HEK293 (cell line): Measurements from ENCODE around the gene PRPF6.

ENCODE experiments used
- RBAK ChIP-seq: fragments of 450-650 bp; formaldehyde crosslinking; IDR thresholded peaks from 2 replicates; pipeline ENCODE4 v1.5.1; 2016; ENCODE audit warnings: missing biosample characterization, missing genetic modification characterization
- TRIM28 ChIP-seq: IDR thresholded peaks from 2 replicates; pipeline ENCODE4 v1.6.1; 2011; ENCODE audit warnings: low read length, control low read depth, borderline replicate concordance
- ZFP41 ChIP-seq: fragments of 450-650 bp; formaldehyde crosslinking; IDR thresholded peaks from 2 replicates; pipeline ENCODE4 v1.5.1; 2016; ENCODE audit warnings: missing biosample characterization, missing genetic modification characterization, borderline replicate concordance
- ZIC2 ChIP-seq: fragments of 450-650 bp; formaldehyde crosslinking; IDR thresholded peaks from 2 replicates; pipeline ENCODE4 v1.5.1; 2016; ENCODE audit warnings: missing biosample characterization, missing genetic modification characterization
- ZNF223 ChIP-seq: fragments of 450-650 bp; formaldehyde crosslinking; IDR thresholded peaks from 2 replicates; pipeline ENCODE4 v1.5.1; 2016; ENCODE audit warnings: missing biosample characterization, missing genetic modification characterization
- ZNF404 ChIP-seq: fragments of 450-650 bp; formaldehyde crosslinking; IDR thresholded peaks from 2 replicates; pipeline ENCODE4 v1.5.1; 2017; ENCODE audit warnings: missing biosample characterization, missing genetic modification characterization
- ZNF549 ChIP-seq: fragments of 450-650 bp; IDR thresholded peaks from 2 replicates; pipeline ENCODE4 v1.5.1; 2018; ENCODE audit warnings: missing biosample characterization, missing genetic modification characterization, mild to moderate bottlenecking, inconsistent platforms, moderate library complexity
- ZNF561 ChIP-seq: fragments of 450-650 bp; IDR thresholded peaks from 2 replicates; pipeline ENCODE4 v1.5.1; 2018; ENCODE audit warnings: missing biosample characterization, missing genetic modification characterization, borderline replicate concordance
- ZNF664 ChIP-seq: fragments of 450-650 bp; formaldehyde crosslinking; IDR thresholded peaks from 2 replicates; pipeline ENCODE4 v1.5.1; 2016; ENCODE audit warnings: missing biosample characterization, missing genetic modification characterization
- TF ChIP-seq, protein P1 (sequence below): fragments of 450-650 bp; formaldehyde crosslinking; IDR thresholded peaks from 2 replicates; pipeline ENCODE4 v1.5.1; 2016; ENCODE audit warnings: missing biosample characterization, missing genetic modification characterization
- TF ChIP-seq, protein P2 (sequence below): fragments of 450-650 bp; formaldehyde crosslinking; IDR thresholded peaks from 2 replicates; pipeline ENCODE4 v1.5.1; 2016; ENCODE audit warnings: missing biosample characterization, missing genetic modification characterization
- TF ChIP-seq, protein P3 (sequence below): fragments of 450-650 bp; formaldehyde crosslinking; IDR thresholded peaks from 2 replicates; pipeline ENCODE4 v1.5.1; 2016; ENCODE audit warnings: missing biosample characterization, missing genetic modification characterization
- TF ChIP-seq, protein P4 (sequence below): fragments of 450-650 bp; formaldehyde crosslinking; IDR thresholded peaks from 2 replicates; pipeline ENCODE4 v1.5.1; 2016; ENCODE audit warnings: missing biosample characterization, missing genetic modification characterization
- TF ChIP-seq, protein P5 (sequence below): fragments of 450-650 bp; formaldehyde crosslinking; IDR thresholded peaks from 2 replicates; pipeline ENCODE4 v1.5.1; 2016; ENCODE audit warnings: missing biosample characterization, missing genetic modification characterization, borderline replicate concordance
- TF ChIP-seq, protein P6 (sequence below): fragments of 450-650 bp; formaldehyde crosslinking; IDR thresholded peaks from 2 replicates; pipeline ENCODE4 v1.5.1; 2016; ENCODE audit warnings: missing biosample characterization, missing genetic modification characterization, low read depth
- TF ChIP-seq, protein P7 (sequence below): fragments of 450-650 bp; formaldehyde crosslinking; IDR thresholded peaks from 2 replicates; pipeline ENCODE4 v1.5.1; 2016; ENCODE audit warnings: missing biosample characterization, missing genetic modification characterization, borderline replicate concordance
- TF ChIP-seq, protein P8 (sequence below): fragments of 450-650 bp; formaldehyde crosslinking; IDR thresholded peaks from 2 replicates; pipeline ENCODE4 v1.5.1; 2017; ENCODE audit warnings: missing biosample characterization, missing genetic modification characterization

PRPF6 gene

DNA sequence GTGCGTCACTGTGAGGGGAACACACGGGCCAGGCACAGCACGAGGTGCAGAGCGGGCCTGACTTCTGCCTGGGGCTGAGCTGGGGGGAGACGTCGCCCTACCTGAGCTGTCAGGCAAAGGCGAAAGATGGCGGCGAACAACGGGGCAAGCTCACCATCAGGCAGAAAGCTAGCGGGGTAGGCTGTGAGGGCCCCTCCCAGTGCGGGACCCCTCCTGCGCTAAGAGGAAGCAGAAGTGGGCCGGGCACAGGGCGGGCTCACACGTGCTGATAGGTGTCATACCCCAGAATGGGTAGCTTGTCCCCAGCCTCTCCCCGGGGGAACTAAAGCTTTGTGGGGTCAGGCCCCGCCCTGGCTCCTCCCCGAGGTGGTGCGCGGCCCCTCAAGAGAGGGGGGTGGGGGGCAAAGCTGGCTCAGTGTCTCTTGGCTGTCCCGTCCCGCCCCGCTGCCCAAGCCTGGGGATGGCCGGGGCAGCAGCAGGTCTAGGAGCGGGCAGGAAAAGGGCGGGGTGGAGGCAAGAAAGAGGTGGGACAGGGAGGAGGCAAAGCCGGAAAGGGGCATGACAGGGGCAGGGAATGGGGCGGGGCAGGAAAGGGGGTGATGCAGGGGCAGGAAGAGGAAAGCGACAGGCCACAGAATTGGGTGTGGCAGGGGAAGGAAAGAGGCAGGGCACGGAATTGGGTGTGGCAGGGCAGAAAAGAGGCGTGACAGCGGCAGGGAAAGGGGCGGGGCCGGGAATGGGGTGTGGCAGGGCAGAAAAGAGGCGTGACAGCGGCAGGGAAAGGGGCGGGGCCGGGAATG is 39.5 kb upstream of the PRPF6 start (continued):
- TF ChIP-seq ZNF223 (tag by site-specific recombination) (no peak), ZNF664 (no peak), ZIC2 (no peak), ZNF404 (tag by site-specific recombination) (no peak), RBAK (no peak), ZNF561 (no peak), ZFP41 (tag by site-specific recombination) (no peak), TRIM28 (no peak), ZNF549 (tag by site-specific recombination) (no peak)
- TF ChIP-seq, protein P1, sequence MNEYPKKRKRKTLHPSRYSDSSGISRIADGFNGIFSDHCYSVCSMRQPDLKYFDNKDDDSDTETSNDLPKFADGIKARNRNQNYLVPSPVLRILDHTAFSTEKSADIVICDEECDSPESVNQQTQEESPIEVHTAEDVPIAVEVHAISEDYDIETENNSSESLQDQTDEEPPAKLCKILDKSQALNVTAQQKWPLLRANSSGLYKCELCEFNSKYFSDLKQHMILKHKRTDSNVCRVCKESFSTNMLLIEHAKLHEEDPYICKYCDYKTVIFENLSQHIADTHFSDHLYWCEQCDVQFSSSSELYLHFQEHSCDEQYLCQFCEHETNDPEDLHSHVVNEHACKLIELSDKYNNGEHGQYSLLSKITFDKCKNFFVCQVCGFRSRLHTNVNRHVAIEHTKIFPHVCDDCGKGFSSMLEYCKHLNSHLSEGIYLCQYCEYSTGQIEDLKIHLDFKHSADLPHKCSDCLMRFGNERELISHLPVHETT, result no peak
- TF ChIP-seq, protein P2, sequence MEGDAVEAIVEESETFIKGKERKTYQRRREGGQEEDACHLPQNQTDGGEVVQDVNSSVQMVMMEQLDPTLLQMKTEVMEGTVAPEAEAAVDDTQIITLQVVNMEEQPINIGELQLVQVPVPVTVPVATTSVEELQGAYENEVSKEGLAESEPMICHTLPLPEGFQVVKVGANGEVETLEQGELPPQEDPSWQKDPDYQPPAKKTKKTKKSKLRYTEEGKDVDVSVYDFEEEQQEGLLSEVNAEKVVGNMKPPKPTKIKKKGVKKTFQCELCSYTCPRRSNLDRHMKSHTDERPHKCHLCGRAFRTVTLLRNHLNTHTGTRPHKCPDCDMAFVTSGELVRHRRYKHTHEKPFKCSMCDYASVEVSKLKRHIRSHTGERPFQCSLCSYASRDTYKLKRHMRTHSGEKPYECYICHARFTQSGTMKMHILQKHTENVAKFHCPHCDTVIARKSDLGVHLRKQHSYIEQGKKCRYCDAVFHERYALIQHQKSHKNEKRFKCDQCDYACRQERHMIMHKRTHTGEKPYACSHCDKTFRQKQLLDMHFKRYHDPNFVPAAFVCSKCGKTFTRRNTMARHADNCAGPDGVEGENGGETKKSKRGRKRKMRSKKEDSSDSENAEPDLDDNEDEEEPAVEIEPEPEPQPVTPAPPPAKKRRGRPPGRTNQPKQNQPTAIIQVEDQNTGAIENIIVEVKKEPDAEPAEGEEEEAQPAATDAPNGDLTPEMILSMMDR, result no peak
- TF ChIP-seq, protein P3, sequence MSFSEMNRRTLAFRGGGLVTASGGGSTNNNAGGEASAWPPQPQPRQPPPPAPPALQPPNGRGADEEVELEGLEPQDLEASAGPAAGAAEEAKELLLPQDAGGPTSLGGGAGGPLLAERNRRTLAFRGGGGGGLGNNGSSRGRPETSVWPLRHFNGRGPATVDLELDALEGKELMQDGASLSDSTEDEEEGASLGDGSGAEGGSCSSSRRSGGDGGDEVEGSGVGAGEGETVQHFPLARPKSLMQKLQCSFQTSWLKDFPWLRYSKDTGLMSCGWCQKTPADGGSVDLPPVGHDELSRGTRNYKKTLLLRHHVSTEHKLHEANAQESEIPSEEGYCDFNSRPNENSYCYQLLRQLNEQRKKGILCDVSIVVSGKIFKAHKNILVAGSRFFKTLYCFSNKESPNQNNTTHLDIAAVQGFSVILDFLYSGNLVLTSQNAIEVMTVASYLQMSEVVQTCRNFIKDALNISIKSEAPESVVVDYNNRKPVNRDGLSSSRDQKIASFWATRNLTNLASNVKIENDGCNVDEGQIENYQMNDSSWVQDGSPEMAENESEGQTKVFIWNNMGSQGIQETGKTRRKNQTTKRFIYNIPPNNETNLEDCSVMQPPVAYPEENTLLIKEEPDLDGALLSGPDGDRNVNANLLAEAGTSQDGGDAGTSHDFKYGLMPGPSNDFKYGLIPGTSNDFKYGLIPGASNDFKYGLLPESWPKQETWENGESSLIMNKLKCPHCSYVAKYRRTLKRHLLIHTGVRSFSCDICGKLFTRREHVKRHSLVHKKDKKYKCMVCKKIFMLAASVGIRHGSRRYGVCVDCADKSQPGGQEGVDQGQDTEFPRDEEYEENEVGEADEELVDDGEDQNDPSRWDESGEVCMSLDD (tag by site-specific recombination), result no peak
- TF ChIP-seq, protein P4, sequence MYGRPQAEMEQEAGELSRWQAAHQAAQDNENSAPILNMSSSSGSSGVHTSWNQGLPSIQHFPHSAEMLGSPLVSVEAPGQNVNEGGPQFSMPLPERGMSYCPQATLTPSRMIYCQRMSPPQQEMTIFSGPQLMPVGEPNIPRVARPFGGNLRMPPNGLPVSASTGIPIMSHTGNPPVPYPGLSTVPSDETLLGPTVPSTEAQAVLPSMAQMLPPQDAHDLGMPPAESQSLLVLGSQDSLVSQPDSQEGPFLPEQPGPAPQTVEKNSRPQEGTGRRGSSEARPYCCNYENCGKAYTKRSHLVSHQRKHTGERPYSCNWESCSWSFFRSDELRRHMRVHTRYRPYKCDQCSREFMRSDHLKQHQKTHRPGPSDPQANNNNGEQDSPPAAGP (tag by site-specific recombination), result peak; percentile 88
- TF ChIP-seq, protein P5, sequence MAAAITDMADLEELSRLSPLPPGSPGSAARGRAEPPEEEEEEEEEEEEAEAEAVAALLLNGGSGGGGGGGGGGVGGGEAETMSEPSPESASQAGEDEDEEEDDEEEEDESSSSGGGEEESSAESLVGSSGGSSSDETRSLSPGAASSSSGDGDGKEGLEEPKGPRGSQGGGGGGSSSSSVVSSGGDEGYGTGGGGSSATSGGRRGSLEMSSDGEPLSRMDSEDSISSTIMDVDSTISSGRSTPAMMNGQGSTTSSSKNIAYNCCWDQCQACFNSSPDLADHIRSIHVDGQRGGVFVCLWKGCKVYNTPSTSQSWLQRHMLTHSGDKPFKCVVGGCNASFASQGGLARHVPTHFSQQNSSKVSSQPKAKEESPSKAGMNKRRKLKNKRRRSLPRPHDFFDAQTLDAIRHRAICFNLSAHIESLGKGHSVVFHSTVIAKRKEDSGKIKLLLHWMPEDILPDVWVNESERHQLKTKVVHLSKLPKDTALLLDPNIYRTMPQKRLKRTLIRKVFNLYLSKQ (tag by site-specific recombination), result no peak
- TF ChIP-seq, protein P6, sequence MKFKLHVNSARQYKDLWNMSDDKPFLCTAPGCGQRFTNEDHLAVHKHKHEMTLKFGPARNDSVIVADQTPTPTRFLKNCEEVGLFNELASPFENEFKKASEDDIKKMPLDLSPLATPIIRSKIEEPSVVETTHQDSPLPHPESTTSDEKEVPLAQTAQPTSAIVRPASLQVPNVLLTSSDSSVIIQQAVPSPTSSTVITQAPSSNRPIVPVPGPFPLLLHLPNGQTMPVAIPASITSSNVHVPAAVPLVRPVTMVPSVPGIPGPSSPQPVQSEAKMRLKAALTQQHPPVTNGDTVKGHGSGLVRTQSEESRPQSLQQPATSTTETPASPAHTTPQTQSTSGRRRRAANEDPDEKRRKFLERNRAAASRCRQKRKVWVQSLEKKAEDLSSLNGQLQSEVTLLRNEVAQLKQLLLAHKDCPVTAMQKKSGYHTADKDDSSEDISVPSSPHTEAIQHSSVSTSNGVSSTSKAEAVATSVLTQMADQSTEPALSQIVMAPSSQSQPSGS (tag by site-specific recombination), result no peak
- TF ChIP-seq, protein P7, sequence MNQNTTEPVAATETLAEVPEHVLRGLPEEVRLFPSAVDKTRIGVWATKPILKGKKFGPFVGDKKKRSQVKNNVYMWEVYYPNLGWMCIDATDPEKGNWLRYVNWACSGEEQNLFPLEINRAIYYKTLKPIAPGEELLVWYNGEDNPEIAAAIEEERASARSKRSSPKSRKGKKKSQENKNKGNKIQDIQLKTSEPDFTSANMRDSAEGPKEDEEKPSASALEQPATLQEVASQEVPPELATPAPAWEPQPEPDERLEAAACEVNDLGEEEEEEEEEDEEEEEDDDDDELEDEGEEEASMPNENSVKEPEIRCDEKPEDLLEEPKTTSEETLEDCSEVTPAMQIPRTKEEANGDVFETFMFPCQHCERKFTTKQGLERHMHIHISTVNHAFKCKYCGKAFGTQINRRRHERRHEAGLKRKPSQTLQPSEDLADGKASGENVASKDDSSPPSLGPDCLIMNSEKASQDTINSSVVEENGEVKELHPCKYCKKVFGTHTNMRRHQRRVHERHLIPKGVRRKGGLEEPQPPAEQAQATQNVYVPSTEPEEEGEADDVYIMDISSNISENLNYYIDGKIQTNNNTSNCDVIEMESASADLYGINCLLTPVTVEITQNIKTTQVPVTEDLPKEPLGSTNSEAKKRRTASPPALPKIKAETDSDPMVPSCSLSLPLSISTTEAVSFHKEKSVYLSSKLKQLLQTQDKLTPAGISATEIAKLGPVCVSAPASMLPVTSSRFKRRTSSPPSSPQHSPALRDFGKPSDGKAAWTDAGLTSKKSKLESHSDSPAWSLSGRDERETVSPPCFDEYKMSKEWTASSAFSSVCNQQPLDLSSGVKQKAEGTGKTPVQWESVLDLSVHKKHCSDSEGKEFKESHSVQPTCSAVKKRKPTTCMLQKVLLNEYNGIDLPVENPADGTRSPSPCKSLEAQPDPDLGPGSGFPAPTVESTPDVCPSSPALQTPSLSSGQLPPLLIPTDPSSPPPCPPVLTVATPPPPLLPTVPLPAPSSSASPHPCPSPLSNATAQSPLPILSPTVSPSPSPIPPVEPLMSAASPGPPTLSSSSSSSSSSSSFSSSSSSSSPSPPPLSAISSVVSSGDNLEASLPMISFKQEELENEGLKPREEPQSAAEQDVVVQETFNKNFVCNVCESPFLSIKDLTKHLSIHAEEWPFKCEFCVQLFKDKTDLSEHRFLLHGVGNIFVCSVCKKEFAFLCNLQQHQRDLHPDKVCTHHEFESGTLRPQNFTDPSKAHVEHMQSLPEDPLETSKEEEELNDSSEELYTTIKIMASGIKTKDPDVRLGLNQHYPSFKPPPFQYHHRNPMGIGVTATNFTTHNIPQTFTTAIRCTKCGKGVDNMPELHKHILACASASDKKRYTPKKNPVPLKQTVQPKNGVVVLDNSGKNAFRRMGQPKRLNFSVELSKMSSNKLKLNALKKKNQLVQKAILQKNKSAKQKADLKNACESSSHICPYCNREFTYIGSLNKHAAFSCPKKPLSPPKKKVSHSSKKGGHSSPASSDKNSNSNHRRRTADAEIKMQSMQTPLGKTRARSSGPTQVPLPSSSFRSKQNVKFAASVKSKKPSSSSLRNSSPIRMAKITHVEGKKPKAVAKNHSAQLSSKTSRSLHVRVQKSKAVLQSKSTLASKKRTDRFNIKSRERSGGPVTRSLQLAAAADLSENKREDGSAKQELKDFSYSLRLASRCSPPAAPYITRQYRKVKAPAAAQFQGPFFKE (tag by site-specific recombination), result no peak
- TF ChIP-seq, protein P8, sequence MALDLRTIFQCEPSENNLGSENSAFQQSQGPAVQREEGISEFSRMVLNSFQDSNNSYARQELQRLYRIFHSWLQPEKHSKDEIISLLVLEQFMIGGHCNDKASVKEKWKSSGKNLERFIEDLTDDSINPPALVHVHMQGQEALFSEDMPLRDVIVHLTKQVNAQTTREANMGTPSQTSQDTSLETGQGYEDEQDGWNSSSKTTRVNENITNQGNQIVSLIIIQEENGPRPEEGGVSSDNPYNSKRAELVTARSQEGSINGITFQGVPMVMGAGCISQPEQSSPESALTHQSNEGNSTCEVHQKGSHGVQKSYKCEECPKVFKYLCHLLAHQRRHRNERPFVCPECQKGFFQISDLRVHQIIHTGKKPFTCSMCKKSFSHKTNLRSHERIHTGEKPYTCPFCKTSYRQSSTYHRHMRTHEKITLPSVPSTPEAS, result no peak
